CD4-positive, alpha-beta T cell (primary cell): Measurements from ENCODE around the gene NME3. TPM values are rescaled to one million over a fixed set of nuclear protein-coding genes. Genes with fewer than 3 reads are reported as not detected.

Experiments used
- ATAC-seq: fragments of 200-7000 bp; cut with Tn5 transposase; one replicate; pipeline ENCODE4 v1.10.0; 2022; ENCODE audit warnings: mild to moderate bottlenecking; ENCODE audit not compliant: poor library complexity
- CTCF ChIA-PET: fragments of 350-600 bp; sonication (Branson Sonifier 250); formaldehyde crosslinking; loops from one replicate; lab custom pipeline; 2021; ENCODE audit warnings: antibody characterized with exemption, inconsistent platforms; lab: Charles Lee
- POLR2A ChIA-PET: fragments of 350-600 bp; sonication (Branson Sonifier 250); formaldehyde crosslinking; loops from one replicate; lab custom pipeline; 2021; ENCODE audit warnings: antibody characterized with exemption, inconsistent platforms; lab: Charles Lee
- DNase-seq, 14 experiments: peaks; one replicate each; pipeline ENCODE4 v3.0.0-alpha.2; 2013 to 2020; ENCODE audit warnings: mixed read lengths in 2 of 14
- H3K27ac ChIP-seq, 2 donors: one replicate each; pipeline versions ENCODE4 v1.5.1 to v1.7.0; 2013; ENCODE audit warnings: low read length in 2 of 2, low read depth in 1 of 2, mild to moderate bottlenecking in 1 of 2
- H3K27me3 ChIP-seq, 2 experiments: 1 replicate in 1 of 2; 2 replicates in 1 of 2; pipeline versions ENCODE4 v1.6.1 to v1.7.0; 2013; ENCODE audit warnings: low read length in 2 of 2, control low read depth in 1 of 2, mild to moderate bottlenecking in 1 of 2, moderate library complexity in 1 of 2; ENCODE audit not compliant: insufficient read depth in 2 of 2, control insufficient read depth in 1 of 2
- H3K36me3 ChIP-seq: one replicate; pipeline ENCODE4 v1.6.1; 2013; ENCODE audit warnings: low read length, control low read depth; ENCODE audit not compliant: insufficient read depth
- H3K4me1 ChIP-seq: one replicate; pipeline ENCODE4 v1.6.1; 2013; ENCODE audit warnings: low read length, control low read depth; ENCODE audit not compliant: insufficient read depth
- H3K4me3 ChIP-seq: one replicate; pipeline ENCODE4 v1.5.1; 2013; ENCODE audit warnings: mild to moderate bottlenecking, low read length, moderate library complexity
- H3K9me3 ChIP-seq, 2 experiments: 1 replicate in 1 of 2; 2 replicates in 1 of 2; pipeline versions ENCODE4 v1.6.1 to v1.7.0; 2013; ENCODE audit warnings: low read length in 2 of 2, mild to moderate bottlenecking in 2 of 2, control low read depth in 1 of 2, moderate library complexity in 1 of 2; ENCODE audit not compliant: control insufficient read depth in 1 of 2, insufficient read depth in 1 of 2
- H3K27ac Mint-ChIP-seq: one replicate; pipeline ENCODE4 v1.8.0; 2020; ENCODE audit warnings: mixed read lengths
- H3K27me3 Mint-ChIP-seq: one replicate; pipeline ENCODE4 v1.8.0; 2021; ENCODE audit warnings: mixed read lengths
- H3K36me3 Mint-ChIP-seq: one replicate; pipeline ENCODE4 v1.8.0; 2021; ENCODE audit warnings: low read depth, mixed read lengths
- H3K4me1 Mint-ChIP-seq: one replicate; pipeline ENCODE4 v1.8.0; 2021; ENCODE audit warnings: low read depth, mixed read lengths
- H3K4me3 Mint-ChIP-seq: one replicate; pipeline ENCODE4 v1.8.0; 2020; ENCODE audit warnings: mild to moderate bottlenecking, mixed read lengths
- H3K9me3 Mint-ChIP-seq: one replicate; pipeline ENCODE4 v1.8.0; 2020; ENCODE audit warnings: mixed read lengths
- intact Hi-C, 2 experiments: fragments of 100-400 bp; cut with DNase I in 1 of 2; cut with micrococcal nuclease in 1 of 2; formaldehyde crosslinking; loops; one replicate each; pipeline versions ENCODE4 v1.15.1 to v1.9.0; 2023 to 2025; cut with DNase I, micrococcal nuclease
- total RNA-seq, 174 experiments: library from RNA in 2 of 174; stranded (reverse) in 2 of 174; gene quantifications; one replicate each; pipeline ENCODE4 v1.2.3 and lab custom pipeline; 2021 to 2026
- TF ChIP-seq, protein P1 (sequence below): fragments of 200-600 bp; IDR thresholded peaks from one replicate; pipeline ENCODE4 v1.8.0; 2022; ENCODE audit warnings: antibody characterized with exemption, mild to moderate bottlenecking

The NME3 gene
- total RNA-seq, 2 experiments from 2014 or later: 46.2 to 54.2 TPM

DNA sequence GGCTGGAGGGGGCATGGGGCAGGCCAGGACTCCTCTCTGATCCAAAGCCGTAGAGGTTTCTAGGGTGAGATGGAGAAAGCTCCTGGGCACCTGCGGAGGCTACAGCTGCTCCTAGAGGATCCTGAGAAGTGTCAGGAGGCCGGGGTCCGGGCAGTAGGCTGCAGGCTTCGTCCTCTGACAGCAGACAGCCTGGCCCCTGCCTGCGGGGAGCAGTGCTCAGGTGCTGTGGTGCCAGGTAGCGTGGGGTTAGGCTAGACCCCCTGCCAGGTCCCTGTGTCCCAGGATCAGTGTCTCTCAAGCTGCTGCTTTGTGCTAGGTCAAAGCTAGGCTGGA lies 3.1 kb upstream of the NME3 start:
- TF ChIP-seq, protein P1, sequence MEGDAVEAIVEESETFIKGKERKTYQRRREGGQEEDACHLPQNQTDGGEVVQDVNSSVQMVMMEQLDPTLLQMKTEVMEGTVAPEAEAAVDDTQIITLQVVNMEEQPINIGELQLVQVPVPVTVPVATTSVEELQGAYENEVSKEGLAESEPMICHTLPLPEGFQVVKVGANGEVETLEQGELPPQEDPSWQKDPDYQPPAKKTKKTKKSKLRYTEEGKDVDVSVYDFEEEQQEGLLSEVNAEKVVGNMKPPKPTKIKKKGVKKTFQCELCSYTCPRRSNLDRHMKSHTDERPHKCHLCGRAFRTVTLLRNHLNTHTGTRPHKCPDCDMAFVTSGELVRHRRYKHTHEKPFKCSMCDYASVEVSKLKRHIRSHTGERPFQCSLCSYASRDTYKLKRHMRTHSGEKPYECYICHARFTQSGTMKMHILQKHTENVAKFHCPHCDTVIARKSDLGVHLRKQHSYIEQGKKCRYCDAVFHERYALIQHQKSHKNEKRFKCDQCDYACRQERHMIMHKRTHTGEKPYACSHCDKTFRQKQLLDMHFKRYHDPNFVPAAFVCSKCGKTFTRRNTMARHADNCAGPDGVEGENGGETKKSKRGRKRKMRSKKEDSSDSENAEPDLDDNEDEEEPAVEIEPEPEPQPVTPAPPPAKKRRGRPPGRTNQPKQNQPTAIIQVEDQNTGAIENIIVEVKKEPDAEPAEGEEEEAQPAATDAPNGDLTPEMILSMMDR: no peak
- Histone ChIP-seq H3K27ac (peak overlapping the region in 1 of 2 donors; percentile 55), H3K36me3 (peaks cover 39% of the 10 kb centered on the region), H3K4me1 (peaks cover 45% of the 10 kb centered on the region), H3K4me3 (peak overlapping the region; percentile 89), H3K27me3 (no peaks in the 10 kb centered on the region), H3K9me3 (peaks cover 0 to 4% of the 10 kb centered on the region in 2 experiments)
- Mint-ChIP-seq H3K36me3 (peaks cover 28% of the 10 kb centered on the region), H3K27me3 (no peaks in the 10 kb centered on the region), H3K4me3 (peak overlapping the region; percentile 48), H3K9me3 (no peaks in the 10 kb centered on the region), H3K27ac (no peak overlapping the region), H3K4me1 (peaks cover 16% of the 10 kb centered on the region)
- no peak for DNase-seq
- intact Hi-C loops: loop anchor here (5.0 to 10.0 kb wide), 6 partner anchors 53 to 422 kb away; partner anchors contain the start of genes FAHD1 (in 1 of the 2), GNPTG (in 1 of the 2), HAGH (in 1 of the 2) and JPT2 (in 1 of the 2)
- no peak for ATAC-seq
- ChIA-PET POLR2A (interaction anchor here (1.0 to 7.9 kb wide), 3 partner anchors 7 to 15 kb away, joined by 3 to 163 read pairs (median 3); partner anchors contain the start of genes NUBP2 and SPSB3), CTCF (interaction anchor here (4.0 kb wide), 1 partner anchor 8 kb away, joined by 21 read pairs; the partner anchor contains the start of genes NUBP2 and SPSB3)

DNA sequence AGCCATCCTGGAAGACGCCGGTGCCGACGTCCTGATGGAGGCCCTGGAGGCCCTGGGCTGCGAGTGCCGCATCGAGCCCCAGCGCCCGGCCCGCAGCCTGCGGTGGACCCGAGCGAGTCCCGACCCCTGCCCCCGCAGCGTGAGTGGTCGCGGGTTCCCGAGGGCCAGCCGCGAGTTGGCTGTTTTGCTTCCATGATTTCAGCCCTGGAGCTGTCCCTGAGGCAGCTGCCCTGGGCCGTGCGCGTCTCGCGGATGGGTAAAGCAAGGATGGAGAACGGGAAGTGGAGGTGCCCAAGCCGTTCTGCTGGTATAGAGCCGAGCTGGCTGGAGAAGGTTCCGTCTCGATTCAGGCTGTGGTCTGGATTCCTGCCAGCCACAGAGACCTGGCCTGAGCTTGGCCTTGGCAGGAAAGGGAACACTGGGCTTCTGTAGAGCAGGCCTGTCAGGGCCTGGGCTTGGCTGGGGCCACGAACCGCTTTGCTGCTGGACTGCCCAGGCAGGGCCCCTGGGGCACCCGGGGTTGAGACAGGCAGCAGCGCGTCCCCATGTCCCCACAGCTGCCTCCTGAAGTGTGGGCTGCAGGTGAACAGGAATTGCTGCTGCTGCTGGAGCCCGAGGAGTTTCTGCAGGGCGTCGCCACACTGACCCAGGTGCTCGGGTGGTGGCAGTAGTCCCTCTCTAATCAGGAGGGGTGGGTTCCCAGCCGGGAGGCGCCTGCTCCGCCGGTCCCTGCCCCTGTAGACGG lies 2.5 kb upstream of the NME3 start:
- peaks cover 36% of the 10 kb centered on the region for H3K36me3 ChIP-seq
- H3K4me3 ChIP-seq: peak overlapping the region; percentile 89
- Mint-ChIP-seq H3K36me3 (peaks cover 27% of the 10 kb centered on the region), H3K9me3 (no peaks in the 10 kb centered on the region), H3K4me1 (peaks cover 16% of the 10 kb centered on the region), H3K27ac (peak overlapping the region; percentile 65), H3K27me3 (no peaks in the 10 kb centered on the region), H3K4me3 (peak overlapping the region; percentile 93)
- peak overlapping the region; percentile 55 to 69 for H3K27ac ChIP-seq
- ChIA-PET CTCF (interaction anchor here (4.0 kb wide), 1 partner anchor 9 kb away, joined by 21 read pairs; the partner anchor contains the start of genes NUBP2 and SPSB3), POLR2A (interaction anchor here (0.6 to 7.9 kb wide), 4 partner anchors 8 to 68 kb away, joined by 3 to 163 read pairs (median 12); partner anchors contain the start of genes FAHD1, HAGH, MAPK8IP3 and NUBP2)
- DNase-seq (peak in 1 of 14 experiments; percentile 29), ATAC-seq (no peak)
- H3K4me1 ChIP-seq: peaks cover 42% of the 10 kb centered on the region
- TF ChIP-seq, protein P1: no peak
- H3K9me3 ChIP-seq: peaks cover 0 to 4% of the 10 kb centered on the region in 2 experiments
- intact Hi-C loops: loop anchor here (1.0 to 10.0 kb wide), 10 partner anchors 8 to 422 kb away; partner anchors contain the start of genes FAHD1 (in 2 of the 2), HAGH (in 2 of the 2), NUBP2 (in 2 of the 2) and SPSB3 (in 2 of the 2)
- no peaks in the 10 kb centered on the region for H3K27me3 ChIP-seq

DNA sequence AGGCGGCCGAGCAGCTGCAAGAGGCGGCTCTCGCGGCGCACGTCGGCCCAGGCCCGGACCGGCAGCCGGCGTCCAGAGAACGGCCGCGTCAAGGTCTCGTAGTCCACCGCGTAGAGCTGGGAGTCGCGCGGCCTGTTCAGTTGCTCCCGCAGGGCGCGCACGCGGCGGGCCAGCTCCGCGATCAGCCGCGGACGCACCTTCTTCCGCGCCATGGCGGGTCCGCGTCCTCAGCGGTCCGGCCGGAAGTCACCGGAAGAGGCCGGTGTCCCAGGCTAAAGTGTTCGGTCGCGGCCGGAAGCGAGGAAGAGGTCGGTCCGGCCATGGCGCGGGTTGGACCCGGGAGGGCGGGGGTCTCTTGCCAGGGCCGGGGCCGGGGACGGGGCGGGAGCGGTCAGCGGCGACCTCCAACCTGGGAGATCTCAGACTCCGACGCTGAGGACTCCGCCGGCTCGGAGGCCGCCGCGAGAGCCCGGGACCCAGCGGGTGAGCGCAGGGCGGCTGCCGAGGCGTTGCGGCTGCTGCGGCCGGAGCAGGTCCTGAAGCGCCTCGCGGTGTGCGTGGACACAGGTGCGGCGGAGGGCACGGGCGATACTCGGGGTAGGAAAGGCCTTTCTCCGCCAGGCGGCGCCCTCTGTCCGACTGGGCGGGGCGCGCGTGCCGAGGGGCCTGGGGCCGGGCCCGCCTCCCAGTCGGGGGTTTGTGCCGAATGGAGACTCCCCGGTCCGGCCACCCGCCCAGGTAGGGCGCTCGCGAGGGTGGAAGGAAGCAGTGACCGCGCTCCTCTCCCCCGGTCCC lies 1.8 kb upstream of the NME3 start, which contains the start of gene MRPS34:
Gene MRPS34, minus strand, starts transcription at position 227 of the 795 bp plus-strand sequence. Its CDS starts 15 bp downstream, at position 212.
- Mint-ChIP-seq H3K36me3 (peaks cover 32% of the 10 kb centered on the region), H3K4me3 (peak within 1 kb of the TSS; percentile 98), H3K27me3 (no peaks in the 10 kb centered on the region), H3K27ac (peak within 1 kb of the TSS; percentile 92), H3K4me1 (peaks cover 16% of the 10 kb centered on the region), H3K9me3 (no peaks in the 10 kb centered on the region)
- intact Hi-C loops: loop anchor here (1.0 to 10.0 kb wide), 10 partner anchors 9 to 421 kb away; partner anchors contain the start of genes FAHD1 (in 2 of the 2), HAGH (in 2 of the 2), NUBP2 (in 2 of the 2) and SPSB3 (in 2 of the 2)
- no peaks in the 10 kb centered on the region for H3K27me3 ChIP-seq
- POLR2A ChIA-PET: interaction anchor here (0.8 to 7.9 kb wide), 6 partner anchors 8 to 464 kb away, joined by 3 to 163 read pairs (median 7); partner anchors contain the start of genes FAHD1, HAGH, MAPK8IP3 and NUBP2
- H3K4me1 ChIP-seq: peaks cover 42% of the 10 kb centered on the region
- peaks cover 0 to 4% of the 10 kb centered on the region in 2 experiments for H3K9me3 ChIP-seq
- peak within 1 kb of the TSS; percentile 55 to 69 for H3K27ac ChIP-seq
- H3K36me3 ChIP-seq: peaks cover 30% of the 10 kb centered on the region
- ATAC-seq (peak; percentile 49), DNase-seq (peak; percentile 61 to 90 (median 77))
- CTCF ChIA-PET: interaction anchor here (1.1 to 4.0 kb wide), 3 partner anchors 9 to 67 kb away, joined by 3 to 21 read pairs (median 3); partner anchors contain the start of genes MAPK8IP3, NUBP2 and SPSB3
- peak within 1 kb of the TSS; percentile 89 for H3K4me3 ChIP-seq
- TF ChIP-seq, protein P1: peak; percentile 79
